ENCODE data around the gene VWA5B1.

DNA sequence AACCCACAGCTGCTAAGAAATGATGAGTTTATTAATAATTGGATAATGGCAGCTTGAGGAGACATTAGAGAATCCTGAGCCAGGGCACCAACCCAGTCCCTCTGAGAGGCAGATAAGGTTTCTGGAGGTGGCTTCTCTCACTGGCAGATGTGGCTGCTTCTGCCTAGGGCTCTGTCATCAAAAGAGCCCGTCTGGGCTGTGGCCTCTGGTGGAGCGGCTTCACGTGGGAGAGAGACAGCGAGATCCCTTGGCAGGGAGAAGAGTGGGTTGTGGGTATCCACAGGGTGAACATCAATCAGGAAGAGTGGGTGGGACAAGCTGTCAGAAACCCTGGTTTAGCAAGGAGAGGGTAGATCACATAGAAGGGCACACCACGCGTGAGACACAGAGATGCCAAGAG lies 30.0 kb downstream of the VWA5B1 start:
- TF ChIP-seq, protein P1, sequence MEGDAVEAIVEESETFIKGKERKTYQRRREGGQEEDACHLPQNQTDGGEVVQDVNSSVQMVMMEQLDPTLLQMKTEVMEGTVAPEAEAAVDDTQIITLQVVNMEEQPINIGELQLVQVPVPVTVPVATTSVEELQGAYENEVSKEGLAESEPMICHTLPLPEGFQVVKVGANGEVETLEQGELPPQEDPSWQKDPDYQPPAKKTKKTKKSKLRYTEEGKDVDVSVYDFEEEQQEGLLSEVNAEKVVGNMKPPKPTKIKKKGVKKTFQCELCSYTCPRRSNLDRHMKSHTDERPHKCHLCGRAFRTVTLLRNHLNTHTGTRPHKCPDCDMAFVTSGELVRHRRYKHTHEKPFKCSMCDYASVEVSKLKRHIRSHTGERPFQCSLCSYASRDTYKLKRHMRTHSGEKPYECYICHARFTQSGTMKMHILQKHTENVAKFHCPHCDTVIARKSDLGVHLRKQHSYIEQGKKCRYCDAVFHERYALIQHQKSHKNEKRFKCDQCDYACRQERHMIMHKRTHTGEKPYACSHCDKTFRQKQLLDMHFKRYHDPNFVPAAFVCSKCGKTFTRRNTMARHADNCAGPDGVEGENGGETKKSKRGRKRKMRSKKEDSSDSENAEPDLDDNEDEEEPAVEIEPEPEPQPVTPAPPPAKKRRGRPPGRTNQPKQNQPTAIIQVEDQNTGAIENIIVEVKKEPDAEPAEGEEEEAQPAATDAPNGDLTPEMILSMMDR (IDR thresholded peaks at IDR 0.05; ENCODE audit: low read length), result no peak
- no peak for TF ChIP-seq EZH2 (optimal IDR thresholded peaks at IDR 0.05; ENCODE audit: low read depth, low read length)
- no peak for TF ChIP-seq EZH2phosphoT487 (IDR thresholded peaks at IDR 0.05; ENCODE audit: low read length)
